Keratinocyte (primary cell): ENCODE data around the gene MEF2A. TPM values are rescaled to one million over a fixed set of nuclear protein-coding genes. Genes with fewer than 3 reads are reported as not detected.

Source experiments
- DNase-seq: peaks from one replicate; pipeline ENCODE4 v3.0.0-alpha.2; 2011; ENCODE audit warnings: low read depth, missing footprints, low spot score
- FAIRE-seq: peaks from 2 replicates; lab custom pipeline; 2011; peaks lifted over from hg19 to GRCh38; lab: Jason Lieb, UNC
- H2AFZ ChIP-seq: 2 replicates; pipeline ENCODE4 v1.6.0; 2012; ENCODE audit warnings: low read length, control low read depth, inconsistent platforms; ENCODE audit not compliant: control insufficient read depth
- H3K27ac ChIP-seq: 2 replicates; pipeline ENCODE4 v1.5.1; 2011; ENCODE audit warnings: low read length; ENCODE audit not compliant: control insufficient read depth, insufficient read depth
- H3K27me3 ChIP-seq: 3 replicates; pipeline ENCODE4 v1.6.0; 2011; ENCODE audit warnings: low read length; ENCODE audit not compliant: control insufficient read depth, insufficient read depth; ENCODE audit errors: extremely low read depth
- H3K36me3 ChIP-seq, 2 experiments: 2 replicates in 1 of 2; 3 replicates in 1 of 2; pipeline ENCODE4 v1.5.1; 2011; ENCODE audit warnings: low read length in 2 of 2, mild to moderate bottlenecking in 1 of 2; ENCODE audit not compliant: control insufficient read depth in 2 of 2, insufficient read depth in 2 of 2; ENCODE audit errors: extremely low read depth in 1 of 2
- H3K4me1 ChIP-seq: 3 replicates; pipeline ENCODE4 v1.5.1; 2011; ENCODE audit warnings: low read length; ENCODE audit not compliant: control insufficient read depth, insufficient read depth; ENCODE audit errors: extremely low read depth
- H3K4me2 ChIP-seq: 3 replicates; pipeline ENCODE4 v1.6.0; 2011; ENCODE audit warnings: low read depth, low read length; ENCODE audit not compliant: control insufficient read depth, insufficient read depth; ENCODE audit errors: extremely low read depth
- H3K4me3 ChIP-seq, 3 experiments: fragments of 200-600 bp in 1 of 3; sonication (generic) in 1 of 3; 2 replicates in 2 of 3; 3 replicates in 1 of 3; pipeline ENCODE4 v1.5.1; 2011 to 2016; ENCODE audit warnings: low read length in 3 of 3, mild to moderate bottlenecking in 3 of 3, control low read depth in 2 of 3, inconsistent platforms in 1 of 3, low read depth in 1 of 3, mixed read lengths in 1 of 3, mixed run types in 1 of 3, moderate library complexity in 1 of 3; ENCODE audit not compliant: control insufficient read depth in 2 of 3, insufficient read depth in 2 of 3; ENCODE audit errors: extremely low read depth in 1 of 3
- H3K79me2 ChIP-seq: 2 replicates; pipeline ENCODE4 v1.6.0; 2012; ENCODE audit warnings: low read length; ENCODE audit not compliant: control insufficient read depth, insufficient read depth
- H3K9ac ChIP-seq: 3 replicates; pipeline ENCODE4 v1.6.0; 2011; ENCODE audit warnings: low read length; ENCODE audit not compliant: control insufficient read depth, insufficient read depth; ENCODE audit errors: extremely low read depth
- H3K9me1 ChIP-seq: 3 replicates; pipeline ENCODE4 v1.6.0; 2011; ENCODE audit warnings: low read length; ENCODE audit not compliant: control insufficient read depth, insufficient read depth; ENCODE audit errors: extremely low read depth
- H3K9me3 ChIP-seq: 2 replicates; pipeline ENCODE4 v1.5.1; 2012; ENCODE audit warnings: low read depth, low read length; ENCODE audit not compliant: control insufficient read depth
- H4K20me1 ChIP-seq: 3 replicates; pipeline ENCODE4 v1.6.0; 2011; ENCODE audit warnings: low read length; ENCODE audit not compliant: control insufficient read depth, insufficient read depth; ENCODE audit errors: extremely low read depth
- EZH2 ChIP-seq: IDR thresholded peaks from one replicate; pipeline ENCODE4 v1.6.1; 2012; ENCODE audit warnings: inconsistent platforms, mild to moderate bottlenecking, low read length, moderate library complexity
- dilution Hi-C: fragments of 300-500 bp; cut with MboI; formaldehyde crosslinking; loops from one replicate; pipeline ENCODE4 v1.7.0; 2020; ENCODE audit warnings: low sequenced_read_pairs; ENCODE audit not compliant: extremely low pct_ligation_motif_present
- polyA plus RNA-seq, 5 experiments: library from polyadenylated mRNA; depleted of rRNA in 3 of 5; stranded (reverse) in 3 of 5; stranded (forward) in 1 of 5; unstranded in 1 of 5; fragments of >200 nt; gene quantifications; 1 replicate in 1 of 5; 2 replicates in 3 of 5; 3 replicates in 1 of 5; pipeline versions ENCODE4 v1.2.1 to v1.2.3, GENCODE V29; 2011 to 2012; ENCODE audit warnings: missing spikeins in 2 of 5, low read depth in 1 of 5, low replicate concordance in 1 of 5
- TF ChIP-seq, protein P1 (sequence below), 3 experiments: IDR thresholded peaks in 1 of 3; conservative IDR thresholded peaks in 1 of 3; optimal IDR thresholded peaks in 1 of 3; 2 replicates in 2 of 3; 3 replicates in 1 of 3; pipeline versions ENCODE3 to v1.5.1; 2011; ENCODE audit warnings: low read length in 3 of 3, mild to moderate bottlenecking in 3 of 3, moderate library complexity in 2 of 3, control low read depth in 1 of 3, inconsistent platforms in 1 of 3; ENCODE audit not compliant: insufficient read depth in 2 of 3; ENCODE audit errors: extremely low read depth in 1 of 3

Gene MEF2A
- polyA plus RNA-seq, 1 donor (not counting 4 experiments of a cell fraction or from before 2014, with no cell fraction given) = 27.4 TPM

DNA sequence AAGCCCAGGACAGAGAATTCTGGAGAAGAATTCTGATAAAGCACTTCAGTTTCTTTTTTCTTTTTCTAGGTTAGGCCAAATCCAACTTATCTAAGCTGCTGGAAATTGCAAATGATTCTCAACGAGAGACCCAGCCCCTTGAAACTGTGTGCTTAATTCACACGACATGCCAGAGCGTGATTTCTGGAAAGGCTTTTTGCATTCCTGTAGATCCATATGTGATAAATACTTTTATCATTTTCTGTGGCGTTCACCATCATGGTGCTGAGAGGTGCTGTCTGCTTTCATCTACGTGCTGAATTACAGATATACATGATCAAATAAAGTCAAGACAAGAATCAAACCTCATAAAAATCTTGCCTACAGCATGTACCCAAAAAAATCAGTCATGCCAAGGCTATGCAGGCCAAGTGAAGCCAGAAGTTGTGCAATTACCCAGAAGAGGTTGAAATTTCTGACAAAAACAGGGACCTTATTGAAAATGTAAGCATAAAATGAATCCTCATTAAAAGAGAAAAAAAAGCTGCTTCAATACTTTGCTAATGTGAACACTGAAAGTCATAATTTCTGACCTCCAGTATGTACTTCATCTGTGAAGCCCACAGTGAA, 10.8 kb upstream of the MEF2A start:
- Histone ChIP-seq H3K9me3 (no peaks in the 10 kb centered on the region), H3K27ac (no peak overlapping the region), H3K27me3 (no peaks in the 10 kb centered on the region), H3K9me1 (no peaks in the 10 kb centered on the region), H3K9ac (no peak overlapping the region), H2AFZ (no peak overlapping the region), H3K4me1 (peaks cover 7% of the 10 kb centered on the region), H3K4me3 (no peak overlapping the region), H3K36me3 (no peaks in the 10 kb centered on the region), H3K4me2 (no peak overlapping the region), H4K20me1 (no peaks in the 10 kb centered on the region), H3K79me2 (no peaks in the 10 kb centered on the region)
- no peak for FAIRE-seq
- dilution Hi-C loops = no loop called here
- no peak for DNase-seq
- TF ChIP-seq EZH2 = no peak
- TF ChIP-seq, protein P1, sequence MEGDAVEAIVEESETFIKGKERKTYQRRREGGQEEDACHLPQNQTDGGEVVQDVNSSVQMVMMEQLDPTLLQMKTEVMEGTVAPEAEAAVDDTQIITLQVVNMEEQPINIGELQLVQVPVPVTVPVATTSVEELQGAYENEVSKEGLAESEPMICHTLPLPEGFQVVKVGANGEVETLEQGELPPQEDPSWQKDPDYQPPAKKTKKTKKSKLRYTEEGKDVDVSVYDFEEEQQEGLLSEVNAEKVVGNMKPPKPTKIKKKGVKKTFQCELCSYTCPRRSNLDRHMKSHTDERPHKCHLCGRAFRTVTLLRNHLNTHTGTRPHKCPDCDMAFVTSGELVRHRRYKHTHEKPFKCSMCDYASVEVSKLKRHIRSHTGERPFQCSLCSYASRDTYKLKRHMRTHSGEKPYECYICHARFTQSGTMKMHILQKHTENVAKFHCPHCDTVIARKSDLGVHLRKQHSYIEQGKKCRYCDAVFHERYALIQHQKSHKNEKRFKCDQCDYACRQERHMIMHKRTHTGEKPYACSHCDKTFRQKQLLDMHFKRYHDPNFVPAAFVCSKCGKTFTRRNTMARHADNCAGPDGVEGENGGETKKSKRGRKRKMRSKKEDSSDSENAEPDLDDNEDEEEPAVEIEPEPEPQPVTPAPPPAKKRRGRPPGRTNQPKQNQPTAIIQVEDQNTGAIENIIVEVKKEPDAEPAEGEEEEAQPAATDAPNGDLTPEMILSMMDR (optimal IDR thresholded peaks at IDR 0.05 in 1 of 3, IDR thresholded peaks at IDR 0.05 in 1 of 3, conservative IDR thresholded peaks at IDR 0.05 in 1 of 3; ENCODE audit: extremely low read depth in 1 of 3, insufficient read depth in 2 of 3, low read length in 3 of 3) = no peak

DNA sequence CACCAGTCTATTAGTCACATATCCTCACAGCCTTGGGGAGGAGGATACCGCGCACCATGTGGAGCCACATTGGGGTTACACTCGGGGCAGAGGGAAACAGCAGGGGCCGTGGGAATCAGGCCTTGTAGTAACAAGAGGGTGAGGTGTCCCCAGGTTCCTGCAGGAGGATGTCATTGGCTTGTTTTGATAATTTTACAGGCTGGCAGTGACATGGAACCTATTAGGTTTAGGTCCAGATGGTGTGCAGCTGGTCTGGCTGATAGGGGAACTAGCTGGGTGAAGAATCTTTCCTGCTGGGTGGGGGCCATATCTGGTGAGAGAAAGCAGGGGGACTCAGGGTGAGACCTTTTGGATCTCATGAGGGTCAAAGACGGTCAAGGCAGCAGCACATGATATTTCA, 9.8 kb upstream of the MEF2A start:
- H3K4me2 ChIP-seq = no peak overlapping the region
- no peak overlapping the region for H3K27ac ChIP-seq
- H3K36me3 ChIP-seq = no peaks in the 10 kb centered on the region
- peaks cover 7% of the 10 kb centered on the region for H3K4me1 ChIP-seq
- FAIRE-seq = no peak
- H2AFZ ChIP-seq = no peak overlapping the region
- no peaks in the 10 kb centered on the region for H3K27me3 ChIP-seq
- TF ChIP-seq, protein P1 (optimal IDR thresholded peaks at IDR 0.05 in 1 of 3, IDR thresholded peaks at IDR 0.05 in 1 of 3, conservative IDR thresholded peaks at IDR 0.05 in 1 of 3; ENCODE audit: extremely low read depth in 1 of 3, insufficient read depth in 2 of 3, low read length in 3 of 3) = no peak
- no peak for TF ChIP-seq EZH2
- no peaks in the 10 kb centered on the region for H3K79me2 ChIP-seq
- no peaks in the 10 kb centered on the region for H4K20me1 ChIP-seq
- no peak for DNase-seq
- H3K9me3 ChIP-seq = no peaks in the 10 kb centered on the region
- no peaks in the 10 kb centered on the region for H3K9me1 ChIP-seq
- H3K4me3 ChIP-seq = no peak overlapping the region
- dilution Hi-C loops = no loop called here
- H3K9ac ChIP-seq = no peak overlapping the region
